Mucosa of gallbladder (tissue), 1 donor: ENCODE measurements around the gene UBE2Z. TPM values are rescaled to one million over a fixed set of nuclear protein-coding genes. Genes with fewer than 3 reads are reported as not detected.
"Not testable (repeated sequence)": the region's sequence is repeated elsewhere in the genome, so short reads cannot be mapped to it uniquely, and the experiment has no call there.

Experiments
- DNase-seq: peaks from one replicate; pipeline ENCODE4 v3.0.0-alpha.2; 2020; ENCODE audit warnings: low spot score
- total RNA-seq: library from RNA; stranded (reverse); gene quantifications from one replicate; pipeline ENCODE4 v1.2.1, GENCODE V29; 2021
- donor health status: DM: no; HTN: no; CAD: no.

Gene UBE2Z
- 78.0 TPM for total RNA-seq

DNA sequence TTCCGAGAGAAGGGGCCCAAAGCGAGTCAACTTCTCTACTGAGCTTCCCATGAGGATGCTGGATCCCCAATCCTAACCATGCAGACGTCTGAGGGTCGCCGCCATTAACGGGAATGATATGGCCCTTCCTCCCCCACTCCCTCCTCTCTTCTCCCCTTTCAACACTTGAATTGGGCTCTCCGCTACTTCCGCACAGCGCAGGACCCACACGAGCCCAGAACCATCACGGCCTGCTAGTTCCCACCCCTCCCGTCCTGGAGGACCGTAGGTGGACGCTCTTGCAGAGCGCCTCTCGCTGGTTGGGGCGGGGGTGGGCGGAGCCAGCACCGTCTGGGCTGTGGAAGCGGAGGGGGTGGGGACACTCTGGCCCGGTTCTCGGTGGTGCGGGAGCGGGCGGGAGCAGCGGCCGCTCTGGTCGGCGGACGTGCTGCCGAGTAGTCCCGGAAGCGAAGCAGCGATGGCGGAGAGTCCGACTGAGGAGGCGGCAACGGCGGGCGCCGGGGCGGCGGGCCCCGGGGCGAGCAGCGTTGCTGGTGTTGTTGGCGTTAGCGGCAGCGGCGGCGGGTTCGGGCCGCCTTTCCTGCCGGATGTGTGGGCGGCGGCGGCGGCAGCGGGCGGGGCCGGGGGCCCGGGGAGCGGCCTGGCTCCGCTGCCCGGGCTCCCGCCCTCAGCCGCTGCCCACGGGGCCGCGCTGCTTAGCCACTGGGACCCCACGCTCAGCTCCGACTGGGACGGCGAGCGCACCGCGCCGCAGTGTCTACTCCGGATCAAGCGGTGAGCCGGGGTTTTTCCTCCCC is at the start of gene UBE2Z:
UBE2Z (plus strand) TSS at position 361 of the 797 bp plus-strand sequence; CDS start at position 458, 97 bp downstream.
- DNase-seq = peak; percentile 92

DNA sequence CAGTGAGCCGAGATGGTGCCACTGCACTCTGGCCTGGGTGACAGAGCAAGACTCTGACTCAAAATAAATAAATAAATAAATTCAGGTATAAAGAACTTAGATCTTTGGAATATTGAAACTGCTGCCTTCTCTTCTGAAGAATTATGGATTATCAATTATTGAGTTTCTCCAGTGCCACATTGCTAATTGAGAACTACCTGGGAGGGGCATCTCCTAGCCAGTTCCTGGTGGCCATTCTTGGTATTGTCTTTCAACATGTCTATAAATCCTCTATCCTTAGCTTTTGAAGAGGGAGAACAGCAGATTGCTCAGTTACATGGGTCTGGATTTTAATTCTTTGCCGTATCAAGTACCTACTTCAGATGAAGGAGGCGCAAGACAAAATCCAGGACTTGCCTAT is 48.2 kb upstream of the UBE2Z start:
- DNase-seq = no peak

- DNase-seq = no peak
These were observed 47.8 kb upstream of the UBE2Z start for GRCh38 chr17:48860456-48860855.

GRCh38 chr17:48868916-48869500 is 39.2 kb upstream of the UBE2Z start:
- no peak for DNase-seq

- no peak for DNase-seq
These were observed 38.3 kb upstream of the UBE2Z start for GRCh38 chr17:48869821-48870318.

DNA sequence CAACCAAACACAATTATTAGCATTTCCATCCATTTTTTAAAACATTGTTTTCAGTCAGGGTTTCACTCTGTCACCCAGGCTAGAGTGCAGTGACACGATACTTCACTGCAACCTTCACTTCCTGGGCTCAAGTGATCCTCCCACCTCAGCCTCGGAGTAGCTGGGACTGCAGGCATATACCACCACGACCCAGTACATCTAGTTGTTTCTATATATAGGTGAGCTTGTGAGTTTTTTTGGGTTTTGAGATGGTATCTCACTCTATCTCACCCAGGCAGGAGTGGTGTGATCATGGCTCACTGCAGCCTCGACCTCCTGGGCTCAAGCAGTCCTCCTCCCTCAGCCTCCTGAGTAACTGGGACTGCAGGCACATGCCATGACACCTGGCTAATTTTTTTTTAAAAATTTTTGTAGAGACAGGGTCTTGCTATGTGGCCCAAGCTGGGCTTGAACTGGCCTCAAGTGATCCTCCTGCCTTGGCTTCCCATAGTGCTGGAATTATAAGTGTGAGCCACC is 37.1 kb upstream of the UBE2Z start:
- DNase-seq = no peak

- peak; percentile 76 for DNase-seq
These were observed 36.5 kb upstream of the UBE2Z start for GRCh38 chr17:48871551-48872351.

GRCh38 chr17:48872409-48872808 is 35.8 kb upstream of the UBE2Z start:
- DNase-seq = not testable (repeated sequence)

GRCh38 chr17:48873209-48873608 is 35.0 kb upstream of the UBE2Z start:
- no peak for DNase-seq

DNA sequence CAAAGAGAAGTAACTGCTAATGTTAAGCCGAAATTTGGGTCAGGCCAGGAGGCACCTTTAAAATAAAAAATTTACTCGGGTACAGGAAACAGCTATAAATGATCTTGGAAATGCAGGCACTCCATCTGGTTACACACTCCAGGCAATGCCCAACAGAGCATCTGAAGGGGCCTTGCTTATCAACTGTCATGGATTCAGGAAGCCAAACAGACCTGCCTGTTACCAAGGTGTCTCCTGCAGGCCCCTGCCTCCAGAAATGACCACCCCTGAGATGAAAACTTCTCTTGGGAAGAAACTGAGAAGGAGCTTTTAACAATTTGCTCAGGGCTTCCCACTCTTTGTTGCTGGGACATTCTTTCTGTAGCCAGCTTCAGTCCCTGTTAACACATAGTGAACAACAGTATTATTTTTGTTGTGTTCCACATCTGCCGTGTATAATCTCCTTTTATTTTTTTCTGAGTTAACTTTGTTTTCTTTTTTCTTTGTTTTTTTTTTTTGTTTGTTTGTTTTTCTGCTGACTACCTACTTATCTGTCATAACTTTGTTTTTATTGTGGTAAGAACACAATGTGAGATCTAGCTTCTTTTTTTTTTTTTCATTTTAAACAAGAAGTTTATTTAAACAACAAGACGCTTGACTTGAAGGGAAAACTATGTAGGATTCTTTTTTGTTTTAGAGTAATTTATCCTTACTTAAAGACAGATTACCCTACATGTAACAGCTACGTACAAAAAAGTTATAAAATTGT is 34.3 kb upstream of the UBE2Z start:
- DNase-seq = no peak

GRCh38 chr17:48878920-48879898 is 29.0 kb upstream of the UBE2Z start:
- DNase-seq = peak; percentile 55

GRCh38 chr17:48882272-48882671 is 25.9 kb upstream of the UBE2Z start:
- DNase-seq = no peak

DNA sequence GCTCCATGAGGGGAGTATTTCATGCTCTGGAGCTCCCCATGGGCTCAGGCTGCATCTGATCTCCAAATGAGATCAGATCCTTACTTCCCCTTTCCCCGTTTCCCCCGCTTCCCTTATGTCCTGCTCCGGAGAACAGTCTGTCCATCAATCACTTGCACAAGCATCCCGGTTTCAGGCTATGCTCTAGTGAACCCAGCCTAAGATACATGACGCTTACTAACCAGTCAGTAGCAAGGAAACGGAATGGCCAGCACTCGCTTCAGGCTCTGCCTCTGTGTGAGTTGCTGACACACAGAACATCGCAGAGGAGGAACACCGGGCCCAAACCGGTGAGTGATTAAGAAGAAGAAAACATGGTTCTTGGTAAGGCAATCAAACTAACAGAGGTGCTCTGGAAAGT is 25.0 kb upstream of the UBE2Z start:
- DNase-seq = no peak

GRCh38 chr17:48890086-48890485 is 18.1 kb upstream of the UBE2Z start:
- no peak for DNase-seq

- no peak for DNase-seq
These were observed 15.1 kb upstream of the UBE2Z start for GRCh38 chr17:48892940-48893645.

- DNase-seq = no peak
These were observed 14.3 kb upstream of the UBE2Z start for GRCh38 chr17:48893646-48894508.

DNA sequence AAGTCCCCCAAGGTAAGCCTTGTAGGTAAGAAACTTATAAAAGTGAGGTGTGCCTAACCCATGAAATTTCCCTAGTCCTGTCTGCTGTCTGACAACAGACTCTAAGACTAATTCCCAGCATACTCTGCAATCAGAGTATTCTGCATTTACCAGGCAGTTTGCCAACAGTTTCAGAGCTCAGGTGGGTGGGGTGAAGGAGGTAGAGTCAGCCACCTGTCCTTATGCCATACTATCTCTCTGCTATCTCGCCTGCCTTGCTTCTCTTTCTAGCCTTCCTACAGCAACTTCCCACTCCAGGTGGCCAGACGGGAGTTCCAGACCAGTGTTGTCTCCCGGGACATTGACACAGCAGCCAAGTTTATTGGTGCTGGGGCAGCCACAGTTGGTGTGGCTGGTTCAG is 13.3 kb upstream of the UBE2Z start:
- no peak for DNase-seq

DNA sequence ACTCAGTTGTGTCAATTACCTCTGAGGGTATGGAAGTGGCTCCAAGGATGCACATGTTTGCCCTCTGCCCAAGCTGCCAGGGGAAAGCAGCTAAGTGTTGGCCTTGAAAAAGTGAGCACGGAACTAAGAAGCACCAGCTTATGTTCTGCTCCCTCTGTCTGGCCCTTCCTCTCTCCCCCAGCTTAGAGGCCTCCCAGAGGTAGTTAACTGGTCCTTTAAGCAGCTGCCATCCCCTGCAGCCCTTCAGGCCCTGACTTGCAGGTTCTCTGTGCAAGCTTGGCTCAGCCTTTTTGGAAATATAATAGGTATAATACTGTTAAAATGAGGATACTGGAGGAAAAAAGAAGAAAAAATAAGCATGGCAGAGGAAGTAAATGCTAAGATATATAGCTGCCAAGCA is 7.0 kb upstream of the UBE2Z start:
- no peak for DNase-seq

- no peak for DNase-seq
These were observed 4.8 kb upstream of the UBE2Z start for GRCh38 chr17:48903401-48903800.
